ENCODE measurements around the gene STRA8. TPM values are rescaled to one million over a fixed set of nuclear protein-coding genes. Genes with fewer than 3 reads are reported as not detected.

STRA8 gene
- not detected for total RNA-seq
- long read RNA-seq, donor 1 = 0 reads
- long read RNA-seq, donor 2 = 0 reads

DNA sequence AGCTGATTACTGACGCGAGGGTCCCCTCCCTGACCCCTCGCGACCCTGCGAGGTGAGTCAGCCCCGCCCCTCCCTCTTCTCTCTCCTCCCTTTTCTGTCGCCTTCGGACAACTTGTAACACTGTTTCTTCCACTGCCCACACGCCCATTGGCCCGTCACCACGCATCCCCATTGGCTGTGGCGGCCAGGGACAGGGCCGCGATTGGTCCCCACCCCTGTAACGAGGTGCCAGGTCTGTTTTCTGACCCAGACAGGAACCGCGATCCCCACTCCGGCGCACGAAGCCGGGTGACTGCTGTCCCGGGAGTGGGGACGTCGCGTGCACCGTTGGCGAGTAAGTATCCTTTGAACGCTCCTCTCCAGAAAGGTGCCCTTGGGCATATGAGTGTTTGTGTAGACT lies at the start of gene STRA8:
Gene STRA8, plus strand, starts transcription at position 269 of the 400 bp plus-strand sequence. CDS start 6,687 bp downstream, outside the sequence.
- ATAC-seq (no peak), DNase-seq (no peak)
- no peaks in the 10 kb centered on the region for H3K4me1 ChIP-seq (ENCODE audit: low read depth)
- no peaks in the 10 kb centered on the region for H3K36me3 ChIP-seq (ENCODE audit: low read depth)
- intact Hi-C loops (cut with DNase I, micrococcal nuclease) = no loop called here
- TF ChIP-seq, protein P1, sequence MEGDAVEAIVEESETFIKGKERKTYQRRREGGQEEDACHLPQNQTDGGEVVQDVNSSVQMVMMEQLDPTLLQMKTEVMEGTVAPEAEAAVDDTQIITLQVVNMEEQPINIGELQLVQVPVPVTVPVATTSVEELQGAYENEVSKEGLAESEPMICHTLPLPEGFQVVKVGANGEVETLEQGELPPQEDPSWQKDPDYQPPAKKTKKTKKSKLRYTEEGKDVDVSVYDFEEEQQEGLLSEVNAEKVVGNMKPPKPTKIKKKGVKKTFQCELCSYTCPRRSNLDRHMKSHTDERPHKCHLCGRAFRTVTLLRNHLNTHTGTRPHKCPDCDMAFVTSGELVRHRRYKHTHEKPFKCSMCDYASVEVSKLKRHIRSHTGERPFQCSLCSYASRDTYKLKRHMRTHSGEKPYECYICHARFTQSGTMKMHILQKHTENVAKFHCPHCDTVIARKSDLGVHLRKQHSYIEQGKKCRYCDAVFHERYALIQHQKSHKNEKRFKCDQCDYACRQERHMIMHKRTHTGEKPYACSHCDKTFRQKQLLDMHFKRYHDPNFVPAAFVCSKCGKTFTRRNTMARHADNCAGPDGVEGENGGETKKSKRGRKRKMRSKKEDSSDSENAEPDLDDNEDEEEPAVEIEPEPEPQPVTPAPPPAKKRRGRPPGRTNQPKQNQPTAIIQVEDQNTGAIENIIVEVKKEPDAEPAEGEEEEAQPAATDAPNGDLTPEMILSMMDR (IDR thresholded peaks at IDR 0.05) = no peak
- no peak within 1 kb of the TSS for H3K4me3 ChIP-seq
- H3K9me3 ChIP-seq = no peaks in the 10 kb centered on the region

DNA sequence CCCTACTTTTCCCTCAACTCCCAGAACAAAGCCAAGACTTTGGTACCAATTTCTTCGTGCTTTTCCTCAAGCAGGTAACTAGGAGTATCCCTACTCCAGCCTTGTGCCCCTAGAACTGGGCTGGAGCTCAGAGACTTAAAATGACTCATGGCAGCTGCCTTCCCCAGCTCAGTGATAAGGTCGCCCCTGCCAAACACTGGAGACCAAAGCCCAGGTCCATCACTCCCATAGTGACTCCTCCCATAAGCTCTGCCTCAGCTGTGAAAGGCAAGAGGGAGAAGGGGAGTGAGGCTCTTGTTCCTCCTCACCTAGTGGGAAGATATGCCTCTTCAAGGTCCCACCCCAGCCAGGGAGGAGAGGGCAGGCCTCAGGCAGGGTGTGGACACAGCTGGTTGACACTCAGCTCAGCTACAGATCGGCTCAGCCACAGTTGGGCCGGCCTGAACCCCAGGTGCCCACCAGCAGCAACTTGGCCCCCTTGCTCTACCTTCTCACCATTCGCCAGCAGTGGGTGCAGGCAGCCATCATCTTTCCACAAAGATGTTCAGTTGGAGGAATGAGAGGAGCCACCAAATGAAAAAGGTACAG lies 49.3 kb upstream of the STRA8 start:
- peaks cover 3% of the 10 kb centered on the region for H3K36me3 ChIP-seq (ENCODE audit: low read depth)

GRCh38 chr7:135185471-135186260 lies 48.0 kb upstream of the STRA8 start:
- ATAC-seq (no peak), DNase-seq (no peak)
- TF ChIP-seq, protein P1 (IDR thresholded peaks at IDR 0.05) = no peak
- Histone ChIP-seq H3K4me3 (no peak overlapping the region), H3K36me3 (ENCODE audit: low read depth) (peaks cover 3% of the 10 kb centered on the region), H3K9me3 (peaks cover 22% of the 10 kb centered on the region), H3K4me1 (ENCODE audit: low read depth) (no peaks in the 10 kb centered on the region)
- intact Hi-C loops (cut with DNase I, micrococcal nuclease) = no loop called here

More for the DNA sequence above, 49.3 kb upstream of the STRA8 start:
- intact Hi-C loops (cut with DNase I, micrococcal nuclease) = no loop called here
- ATAC-seq = no peak
- TF ChIP-seq, protein P1 (IDR thresholded peaks at IDR 0.05) = no peak
- Histone ChIP-seq H3K9me3 (peaks cover 33% of the 10 kb centered on the region), H3K4me3 (no peak overlapping the region), H3K4me1 (ENCODE audit: low read depth) (no peaks in the 10 kb centered on the region)
- DNase-seq = no peak

- no peak for ATAC-seq
- intact Hi-C loops (cut with DNase I, micrococcal nuclease) = no loop called here
- peaks cover 17% of the 10 kb centered on the region for H3K9me3 ChIP-seq
- DNase-seq = no peak
- no peak overlapping the region for H3K4me3 ChIP-seq
- H3K36me3 ChIP-seq (ENCODE audit: low read depth) = peaks cover 3% of the 10 kb centered on the region
- no peaks in the 10 kb centered on the region for H3K4me1 ChIP-seq (ENCODE audit: low read depth)
- TF ChIP-seq, protein P1 (IDR thresholded peaks at IDR 0.05) = no peak
These were observed 47.4 kb upstream of the STRA8 start for GRCh38 chr7:135186261-135186540.

DNA sequence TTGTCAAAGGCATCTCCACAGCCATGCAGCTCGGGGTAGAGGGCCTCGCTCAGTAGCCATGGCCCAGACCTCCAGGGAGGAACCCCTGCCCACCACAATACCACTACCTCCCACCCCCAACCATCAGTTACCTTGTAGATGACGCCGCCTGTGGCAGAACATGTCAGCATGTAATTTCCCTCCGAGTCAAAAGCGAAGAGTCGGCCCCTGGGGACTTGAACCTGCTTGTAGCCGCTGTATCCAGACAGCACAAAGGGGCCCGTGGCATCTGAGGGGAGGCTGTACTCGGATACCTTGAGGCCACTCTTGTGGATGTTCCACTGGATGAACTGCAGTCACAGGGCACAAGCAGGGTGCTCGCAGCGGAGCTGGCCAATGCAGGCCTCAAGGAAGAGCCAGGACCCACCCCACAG lies 46.8 kb upstream of the STRA8 start:
- intact Hi-C loops (cut with DNase I, micrococcal nuclease) = no loop called here

More for the DNA sequence above, 46.8 kb upstream of the STRA8 start:
- TF ChIP-seq, protein P1 (IDR thresholded peaks at IDR 0.05) = no peak
- H3K36me3 ChIP-seq (ENCODE audit: low read depth) = peaks cover 3% of the 10 kb centered on the region
- DNase-seq (no peak), ATAC-seq (no peak)
- peaks cover 10% of the 10 kb centered on the region for H3K9me3 ChIP-seq
- no peak overlapping the region for H3K4me3 ChIP-seq
- no peaks in the 10 kb centered on the region for H3K4me1 ChIP-seq (ENCODE audit: low read depth)
